H9 (cell line): ENCODE data around the gene IMMP2L. TPM values are rescaled to one million over a fixed set of nuclear protein-coding genes. Genes with fewer than 3 reads are reported as not detected.

Experiments
- DNase-seq: peaks from one replicate; pipeline ENCODE4 v3.0.0-alpha.2; 2017
- H2AFZ ChIP-seq: one replicate; pipeline ENCODE4 v1.6.1; 2013; ENCODE audit warnings: mild to moderate bottlenecking, low read length, control low read depth, moderate library complexity
- H2AK5ac ChIP-seq: 2 replicates; pipeline ENCODE4 v1.6.1; 2013; ENCODE audit warnings: low read length, control low read depth, mixed read lengths; ENCODE audit not compliant: insufficient read length
- H2BK120ac ChIP-seq: one replicate; pipeline ENCODE4 v1.6.1; 2013; ENCODE audit warnings: low read depth, mild to moderate bottlenecking, low read length, control low read depth, inconsistent platforms; ENCODE audit not compliant: poor library complexity, severe bottlenecking
- H2BK12ac ChIP-seq: 2 replicates; pipeline ENCODE4 v1.6.1; 2013; ENCODE audit warnings: low read length, control low read depth, mixed read lengths, low read depth; ENCODE audit not compliant: insufficient read length
- H2BK15ac ChIP-seq: 2 replicates; pipeline ENCODE4 v1.6.1; 2013; ENCODE audit warnings: low read depth, low read length, control low read depth
- H2BK20ac ChIP-seq: one replicate; pipeline ENCODE4 v1.6.1; 2013; ENCODE audit warnings: low read depth, mild to moderate bottlenecking, low read length, control low read depth, inconsistent platforms; ENCODE audit not compliant: poor library complexity, severe bottlenecking
- H2BK5ac ChIP-seq: 2 replicates; pipeline ENCODE4 v1.6.1; 2013; ENCODE audit warnings: low read length, control low read depth, mixed read lengths; ENCODE audit not compliant: insufficient read length
- H3K14ac ChIP-seq: 2 replicates; pipeline ENCODE4 v1.6.1; 2013; ENCODE audit warnings: low read length, control low read depth; ENCODE audit not compliant: insufficient read depth
- H3K18ac ChIP-seq: 2 replicates; pipeline ENCODE4 v1.6.1; 2013; ENCODE audit warnings: low read depth, mild to moderate bottlenecking, mixed read lengths, low read length, control low read depth; ENCODE audit not compliant: insufficient read length
- H3K23ac ChIP-seq: 2 replicates; pipeline ENCODE4 v1.6.1; 2013; ENCODE audit warnings: low read length, control low read depth, mixed read lengths, low read depth; ENCODE audit not compliant: insufficient read length
- H3K23me2 ChIP-seq: 2 replicates; pipeline ENCODE4 v1.6.1; 2013; ENCODE audit warnings: low read depth, mild to moderate bottlenecking, mixed read lengths, low read length, control low read depth; ENCODE audit not compliant: insufficient read length, poor library complexity, severe bottlenecking
- H3K27ac ChIP-seq: 2 replicates; pipeline ENCODE4 v1.5.1; 2013; ENCODE audit warnings: low read length, control low read depth, mixed read lengths, low read depth; ENCODE audit not compliant: insufficient read length
- H3K27me3 ChIP-seq: 2 replicates; pipeline ENCODE4 v1.6.1; 2013; ENCODE audit warnings: low read length, control low read depth, inconsistent platforms; ENCODE audit not compliant: insufficient read depth
- H3K4ac ChIP-seq: 2 replicates; pipeline ENCODE4 v1.6.1; 2013; ENCODE audit warnings: low read depth, mild to moderate bottlenecking, control low read depth, inconsistent platforms, low read length, moderate library complexity
- H3K4me1 ChIP-seq: 2 replicates; pipeline ENCODE4 v1.6.1; 2013; ENCODE audit warnings: low read length, control low read depth, inconsistent platforms; ENCODE audit not compliant: insufficient read depth
- H3K4me2 ChIP-seq: 2 replicates; pipeline ENCODE4 v1.6.1; 2013; ENCODE audit warnings: low read length, control low read depth, mixed read lengths; ENCODE audit not compliant: insufficient read length, insufficient read depth
- H3K56ac ChIP-seq: 2 replicates; pipeline ENCODE4 v1.6.1; 2013; ENCODE audit warnings: low read depth, mild to moderate bottlenecking, mixed read lengths, low read length, control low read depth; ENCODE audit not compliant: insufficient read length
- H3K79me1 ChIP-seq: 2 replicates; pipeline ENCODE4 v1.6.1; 2013; ENCODE audit warnings: low read depth, mild to moderate bottlenecking, moderate library complexity, low read length, control low read depth, inconsistent platforms; ENCODE audit not compliant: insufficient read depth, poor library complexity, severe bottlenecking
- H3K79me2 ChIP-seq: 2 replicates; pipeline ENCODE4 v1.6.1; 2013; ENCODE audit warnings: low read length, control low read depth, inconsistent platforms; ENCODE audit not compliant: insufficient read depth
- H3K9ac ChIP-seq: 2 replicates; pipeline ENCODE4 v1.6.1; 2013; ENCODE audit warnings: low read length, control low read depth, mixed read lengths; ENCODE audit not compliant: insufficient read length; ENCODE audit errors: extremely low read depth
- H3K9me3 ChIP-seq: one replicate; pipeline ENCODE4 v1.6.1; 2013; ENCODE audit warnings: low read depth, low read length, inconsistent platforms; ENCODE audit not compliant: control insufficient read depth
- H3T11ph ChIP-seq: one replicate; pipeline ENCODE4 v1.6.1; 2013; ENCODE audit warnings: mild to moderate bottlenecking, low read length, control low read depth, inconsistent platforms
- H4K20me1 ChIP-seq: one replicate; pipeline ENCODE4 v1.6.1; 2013; ENCODE audit not compliant: control insufficient read depth, insufficient read length, insufficient read depth
- H4K5ac ChIP-seq: 2 replicates; pipeline ENCODE4 v1.6.1; 2013; ENCODE audit warnings: low read depth, mild to moderate bottlenecking, mixed read lengths, low read length, control low read depth; ENCODE audit not compliant: insufficient read length
- H4K8ac ChIP-seq: replicated peaks from 2 replicates; pipeline ENCODE4 v1.6.1; 2013; ENCODE audit warnings: low read length, control low read depth, mixed read lengths, low read depth; ENCODE audit not compliant: insufficient read length
- H4K91ac ChIP-seq: 2 replicates; pipeline ENCODE4 v1.6.1; 2013; ENCODE audit warnings: low read depth, mild to moderate bottlenecking, moderate library complexity, mixed read lengths, low read length, control low read depth; ENCODE audit not compliant: insufficient read length
- H3K27ac Mint-ChIP-seq, 3 experiments: 2 replicates in 2 of 3; 3 replicates in 1 of 3; pipeline ENCODE4 v1.8.0; 2020 to 2021; ENCODE audit warnings: mixed read lengths in 3 of 3, mild to moderate bottlenecking in 1 of 3, moderate library complexity in 1 of 3
- H3K27me3 Mint-ChIP-seq: 2 replicates; pipeline ENCODE4 v1.8.0; 2021; ENCODE audit warnings: low read depth, mild to moderate bottlenecking, moderate library complexity, mixed read lengths
- H3K36me3 Mint-ChIP-seq, 3 experiments: 2 replicates in 2 of 3; 3 replicates in 1 of 3; pipeline ENCODE4 v1.8.0; 2020 to 2021; ENCODE audit warnings: low read depth in 3 of 3, mixed read lengths in 3 of 3; ENCODE audit not compliant: insufficient read depth in 1 of 3
- H3K4me1 Mint-ChIP-seq, 2 experiments: 2 replicates each; pipeline ENCODE4 v1.8.0; 2020; ENCODE audit warnings: mixed read lengths in 2 of 2
- H3K4me3 Mint-ChIP-seq, 2 experiments: 2 replicates in 1 of 2; 3 replicates in 1 of 2; pipeline ENCODE4 v1.8.0; 2020 to 2021; ENCODE audit warnings: mild to moderate bottlenecking in 2 of 2, mixed read lengths in 2 of 2, moderate library complexity in 1 of 2
- H3K9me3 Mint-ChIP-seq, 2 experiments: 2 replicates in 1 of 2; 3 replicates in 1 of 2; pipeline ENCODE4 v1.8.0; 2020; ENCODE audit warnings: mild to moderate bottlenecking in 2 of 2, mixed read lengths in 2 of 2, moderate library complexity in 1 of 2
- CTCF ChIP-seq: fragments of 200-600 bp; sonication (generic); conservative IDR thresholded peaks from 3 replicates; pipeline ENCODE4 v1.8.0; 2021; ENCODE audit warnings: antibody characterized with exemption, mild to moderate bottlenecking
- WGBS: extraction: QIAGEN DNeasy Blood & Tissue Kit; methylation state at CpG from one replicate; pipeline ENCODE4 v1.1.7; 2013; ENCODE audit warnings: missing lambda C conversion rate, low lambda C conversion rate, mixed read lengths; ENCODE audit not compliant: insufficient read length; ENCODE audit errors: extremely low coverage; 5-methylcytosine and 5-hydroxymethylcytosine counted together
- total RNA-seq: library from RNA; stranded (reverse); gene quantifications from 2 replicates; pipeline ENCODE4 v1.2.1, GENCODE V29; 2021

Gene IMMP2L
- total RNA-seq, 1 experiment from 2014 or later = 14.7 TPM

GRCh38 chr7:110850224-110850623 lies 712.1 kb downstream of the IMMP2L start:
- no peak overlapping the region for H2AFZ ChIP-seq
- H3K23me2 ChIP-seq = no peaks in the 10 kb centered on the region
- no peak overlapping the region for H3K4me2 ChIP-seq
- WGBS = no CpG with 5 or more reads among the region's 3 CpGs
- no peak overlapping the region for H4K5ac ChIP-seq
- no peaks in the 10 kb centered on the region for H3K4me1 ChIP-seq
- H4K91ac ChIP-seq = no peak overlapping the region
- no peaks in the 10 kb centered on the region for H3K79me2 ChIP-seq
- H3K4ac ChIP-seq = no peak overlapping the region
- H3K9me3 ChIP-seq = no peaks in the 10 kb centered on the region
- peaks cover 16 to 19% of the 10 kb centered on the region in 2 experiments; a peak in 4 of 5 replicates for H3K9me3 Mint-ChIP-seq
- H2BK20ac ChIP-seq = no peak overlapping the region
- no peak for DNase-seq
- no peak overlapping the region for H2BK5ac ChIP-seq
- no peak overlapping the region for H3K18ac ChIP-seq
- H3K4me3 Mint-ChIP-seq = no peak overlapping the region
- H3K4me1 Mint-ChIP-seq = peaks cover 16 to 17% of the 10 kb centered on the region in 2 experiments
- H3K27me3 Mint-ChIP-seq = no peaks in the 10 kb centered on the region
- H3K56ac ChIP-seq = no peak overlapping the region
- H4K20me1 ChIP-seq = no peaks in the 10 kb centered on the region
- H2BK120ac ChIP-seq = no peak overlapping the region
- no peak overlapping the region for H3T11ph ChIP-seq
- no peak overlapping the region for H3K27ac Mint-ChIP-seq
- H3K27me3 ChIP-seq = no peaks in the 10 kb centered on the region
- no peaks in the 10 kb centered on the region for H3K79me1 ChIP-seq
- no peak for TF ChIP-seq CTCF
- H2BK15ac ChIP-seq = no peak overlapping the region
- no peak overlapping the region for H3K9ac ChIP-seq
- H3K23ac ChIP-seq = no peak overlapping the region
- no peak overlapping the region for H4K8ac ChIP-seq
- no peak overlapping the region for H3K14ac ChIP-seq
- no peak overlapping the region for H2AK5ac ChIP-seq
- no peak overlapping the region for H3K27ac ChIP-seq
- no peak overlapping the region for H2BK12ac ChIP-seq
- H3K36me3 Mint-ChIP-seq = peaks cover 3 to 25% (median 14%) of the 10 kb centered on the region in 3 experiments
